Left colon (tissue), 2 donors: ENCODE results near the gene BTBD16. TPM values are rescaled to one million over a fixed set of nuclear protein-coding genes. Genes with fewer than 3 reads are reported as not detected.

Experiments used
- ATAC-seq: fragments of 200-7000 bp; cut with Tn5 transposase; one replicate; pipeline ENCODE4 v1.9.1; 2020; ENCODE audit warnings: mild to moderate bottlenecking, moderate library complexity
- DNase-seq, 2 donors: peaks; one replicate each; pipeline ENCODE4 v3.0.0-alpha.2; 2020
- intact Hi-C, 2 donors: fragments of 100-400 bp; cut with DNase I in 1 of 2; cut with micrococcal nuclease in 1 of 2; formaldehyde crosslinking; loops; one replicate each; pipeline versions ENCODE4 v1.11.2 to v1.14.0; 2022; cut with DNase I, micrococcal nuclease
- total RNA-seq, 2 donors: library from RNA; stranded (reverse); fragmentation: NEBNext Ultra II Directional; extraction: Animal tissue kit (Norgen Biotek cat#: 25700); gene quantifications; one replicate each; pipeline ENCODE4 v1.2.1, GENCODE V29; 2021
- donor health status: DM: no; HTN: no; CAD: no.
- donor health status: DM: yes; HTN: yes; CAD: no.

Gene BTBD16
- total RNA-seq, 2 donors from 2014 or later: 0.14 to 0.15 TPM

GRCh38 chr10:122265896-122266295 is 5.2 kb upstream of the BTBD16 start:
- no peak for DNase-seq
- intact Hi-C loops: no loop called here
- ATAC-seq: no peak

DNA sequence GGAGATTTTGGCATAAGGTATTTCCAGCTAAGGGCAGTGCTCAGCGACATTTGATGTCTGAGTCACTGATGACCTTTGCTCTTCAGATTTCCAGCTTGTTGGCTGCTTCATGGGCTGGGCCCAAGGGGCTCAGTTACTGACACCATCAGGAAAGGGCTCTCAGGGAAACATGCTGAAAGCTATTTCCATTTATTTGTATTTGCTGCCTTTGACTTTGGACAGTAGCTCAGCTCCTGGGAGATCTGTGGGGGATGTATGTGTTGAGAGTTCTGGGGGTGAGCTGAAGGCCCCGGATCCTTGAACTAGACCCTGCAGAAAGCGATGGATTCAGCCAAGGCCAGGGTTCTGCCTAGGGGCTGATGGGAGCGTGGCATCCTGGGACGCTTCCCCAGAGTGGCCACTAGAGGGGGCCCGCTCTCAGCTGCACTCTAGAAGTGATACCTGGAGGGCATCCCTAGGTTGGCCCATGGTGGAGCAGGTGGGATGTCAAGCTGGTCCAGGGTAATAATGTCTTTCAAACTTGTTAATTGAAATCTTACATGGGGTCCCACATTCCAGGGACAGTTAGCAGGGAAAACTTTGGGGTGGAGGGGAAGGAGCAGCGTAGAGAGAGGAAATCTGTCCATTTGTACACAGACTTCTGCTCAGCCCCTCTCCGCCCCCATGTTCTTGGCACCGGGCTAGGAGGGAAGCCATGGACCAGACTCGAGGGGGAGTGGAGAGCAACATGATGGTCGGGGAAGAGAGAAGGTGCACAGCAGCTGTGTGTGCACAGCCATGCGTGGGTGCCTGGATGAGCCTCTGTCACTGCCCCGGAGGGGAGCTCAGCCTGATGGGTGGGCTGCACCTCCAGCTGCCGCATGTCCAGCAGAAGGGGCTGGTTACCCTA is 3.0 kb upstream of the BTBD16 start:
- ATAC-seq: peak; percentile 68
- intact Hi-C loops: no loop called here
- peak in 1 of 2 donors; percentile 44 for DNase-seq

DNA sequence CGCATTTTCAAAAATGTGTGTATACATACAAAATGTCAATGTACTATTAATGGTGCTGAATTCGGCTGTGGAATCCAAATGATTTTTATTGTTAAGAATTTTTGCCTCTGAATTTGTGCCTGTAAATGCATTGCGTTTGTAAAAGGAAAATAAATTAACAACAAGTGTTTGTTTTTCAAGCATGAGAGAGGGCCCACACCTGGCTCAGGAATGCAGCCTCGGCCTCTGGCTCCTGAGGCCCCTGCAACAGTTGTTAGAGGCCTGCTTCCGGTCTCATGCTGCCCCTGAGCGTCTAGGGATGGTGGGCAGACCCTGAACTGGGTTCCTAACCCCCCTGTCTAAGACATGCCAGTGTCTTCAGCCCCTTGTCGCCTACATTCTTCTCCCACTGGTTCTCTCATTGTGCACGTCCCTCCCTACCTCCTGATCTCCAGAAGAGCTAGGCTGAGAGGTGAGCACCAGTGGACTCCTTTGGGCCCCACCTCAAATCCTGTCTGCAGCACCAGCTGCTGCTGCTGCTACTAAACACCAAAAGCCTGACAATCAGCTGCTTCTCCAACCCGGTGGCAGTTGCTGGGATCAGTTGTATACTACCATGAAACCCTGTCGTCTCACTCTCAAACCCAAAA is 1.9 kb upstream of the BTBD16 start:
- ATAC-seq (no peak), DNase-seq (no peak)
- intact Hi-C loops: no loop called here

DNA sequence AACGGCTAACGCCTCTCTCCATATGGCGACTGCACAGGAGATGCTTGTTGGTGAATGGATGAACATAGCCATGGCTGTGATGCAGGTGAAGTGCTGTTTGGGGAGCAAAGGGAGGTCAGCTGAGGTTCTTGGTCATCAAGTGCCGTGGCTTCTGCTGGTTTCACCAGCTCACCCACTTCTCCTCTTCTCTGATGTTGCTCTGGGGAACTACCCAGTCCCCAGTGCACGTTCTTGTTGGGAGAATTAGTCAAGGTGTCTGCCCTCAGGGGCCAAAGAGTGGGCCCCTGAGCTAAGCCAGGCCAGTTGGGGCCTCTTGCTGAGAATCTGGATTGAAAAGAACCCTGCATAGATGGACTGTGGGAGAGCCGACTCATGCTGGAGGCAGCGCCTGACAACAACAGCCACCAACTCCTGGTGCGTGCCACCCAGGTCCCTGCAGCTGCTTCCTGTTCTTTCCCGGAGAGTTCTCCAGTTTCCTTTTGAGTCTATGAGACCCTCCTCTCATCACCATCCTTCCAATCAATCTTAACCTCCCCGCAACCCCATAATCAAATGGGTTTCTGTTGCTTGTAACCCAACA is 3.0 kb downstream of the BTBD16 start:
- intact Hi-C loops: no loop called here
- no peak for DNase-seq
- ATAC-seq: no peak

DNA sequence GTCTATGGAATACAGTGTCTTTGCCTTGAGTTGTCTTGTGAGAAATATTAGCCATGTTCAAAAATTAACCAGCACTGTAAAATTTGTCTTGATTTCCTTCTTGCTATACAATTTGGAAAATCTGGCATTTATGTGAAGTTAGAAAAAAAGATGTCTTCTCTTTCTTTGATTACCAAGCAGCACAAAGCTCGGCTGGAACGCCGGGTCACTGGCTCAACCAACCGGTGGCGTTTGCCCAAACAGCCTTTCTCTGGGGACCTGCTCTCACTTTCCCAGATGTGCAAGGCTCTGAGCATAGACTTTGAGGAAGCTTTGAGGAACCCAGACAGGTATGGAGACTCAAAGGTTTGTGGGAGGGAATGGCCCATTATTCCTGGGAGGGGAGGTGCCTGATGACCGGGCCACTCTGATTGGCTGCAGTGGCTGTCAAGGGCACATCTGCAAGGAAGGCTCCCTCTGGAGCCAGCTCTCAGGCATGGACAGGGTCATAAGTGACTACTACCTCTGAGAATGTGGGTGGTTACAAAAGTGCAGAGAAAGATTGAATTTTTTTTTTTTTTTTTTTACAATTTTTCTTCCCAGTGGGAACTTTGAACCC is 5.6 kb downstream of the BTBD16 start:
- DNase-seq (peak in 1 of 2 donors; percentile 23), ATAC-seq (peak; percentile 65)
- intact Hi-C loops: no loop called here

- DNase-seq: peak in 1 of 2 donors; percentile 5
- intact Hi-C loops: no loop called here
- ATAC-seq: no peak
Measured at GRCh38 chr10:122277526-122278136, 6.5 kb downstream of the BTBD16 start.

GRCh38 chr10:122279725-122280141 is 8.6 kb downstream of the BTBD16 start:
- intact Hi-C loops: no loop called here
- DNase-seq (peak; percentile 19 to 39), ATAC-seq (peak; percentile 46)

DNA sequence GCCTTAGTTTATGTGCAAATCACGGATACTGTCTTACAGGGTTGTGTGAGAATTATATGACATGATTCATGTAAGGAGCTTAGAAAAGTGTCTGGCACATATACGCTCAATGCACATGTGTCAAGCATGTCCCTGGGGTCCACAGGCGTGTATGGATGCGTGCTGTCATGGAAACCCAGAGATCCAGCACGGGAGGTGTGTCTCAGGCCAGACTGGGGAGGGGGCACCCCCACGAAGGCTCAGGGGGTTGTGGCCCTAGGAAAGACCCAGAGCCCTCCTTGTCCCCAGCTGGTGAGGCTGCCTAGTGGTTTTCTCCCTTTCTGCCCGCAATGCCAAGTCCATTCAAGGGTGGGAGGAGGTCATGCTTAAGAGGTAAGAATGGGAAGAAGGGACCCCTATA is 9.1 kb downstream of the BTBD16 start:
- no peak for ATAC-seq
- intact Hi-C loops: no loop called here
- no peak for DNase-seq

DNA sequence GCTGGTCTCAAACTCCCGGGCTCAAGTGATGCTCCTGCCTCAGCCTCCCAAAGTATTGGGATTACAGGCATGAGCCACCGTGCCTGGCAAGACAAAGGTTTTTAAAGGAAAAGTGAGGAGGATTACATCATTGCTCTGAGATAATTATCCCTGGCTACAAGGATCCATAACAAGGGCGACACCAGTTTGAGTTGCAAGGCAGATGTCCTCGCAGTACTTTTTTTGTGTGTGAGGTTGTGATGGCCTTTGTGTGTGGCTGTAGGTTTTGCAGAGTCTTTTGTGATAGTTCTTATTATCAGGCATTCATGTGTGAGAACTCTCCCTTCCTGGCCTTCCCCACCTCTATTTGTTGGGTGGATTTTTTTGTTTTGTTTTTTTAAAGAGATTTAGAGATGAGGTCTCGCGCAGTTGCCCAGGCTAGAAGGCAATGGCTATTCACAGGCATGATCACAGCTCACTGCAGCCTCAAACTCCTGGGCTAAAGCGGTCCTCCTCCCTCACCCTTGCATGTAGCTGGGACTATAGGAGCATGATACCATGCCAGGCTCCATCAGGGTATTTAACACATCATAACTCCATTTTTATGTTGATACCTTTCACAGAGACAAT is 10.0 kb downstream of the BTBD16 start:
- DNase-seq: no peak
- intact Hi-C loops: no loop called here

GRCh38 chr10:122281751-122282150 is 10.7 kb downstream of the BTBD16 start:
- peak; percentile 20 for ATAC-seq
- DNase-seq: no peak
- intact Hi-C loops: no loop called here

More for the DNA sequence above, 10.0 kb downstream of the BTBD16 start:
- no peak for ATAC-seq

DNA sequence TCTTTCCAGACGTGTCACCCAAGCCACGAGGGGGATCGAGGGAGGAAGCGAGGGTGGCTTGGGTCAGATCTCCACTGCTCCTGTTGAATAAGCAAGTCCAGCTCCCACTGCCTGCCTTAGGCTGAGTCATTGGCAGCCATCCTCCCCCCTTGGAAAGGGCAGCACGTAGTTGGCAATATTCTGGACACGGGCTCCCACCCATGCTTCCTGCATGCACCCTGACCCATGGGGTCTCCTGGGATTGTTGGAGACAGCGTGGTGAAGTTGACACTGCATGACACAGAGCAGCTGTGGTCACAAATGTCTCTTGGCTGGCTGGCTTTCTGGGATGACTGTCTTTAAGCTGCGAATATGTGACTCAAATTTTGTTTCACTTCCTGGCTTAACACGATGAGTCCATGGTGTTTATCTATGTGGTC is 11.2 kb downstream of the BTBD16 start:
- no peak for DNase-seq

DNA sequence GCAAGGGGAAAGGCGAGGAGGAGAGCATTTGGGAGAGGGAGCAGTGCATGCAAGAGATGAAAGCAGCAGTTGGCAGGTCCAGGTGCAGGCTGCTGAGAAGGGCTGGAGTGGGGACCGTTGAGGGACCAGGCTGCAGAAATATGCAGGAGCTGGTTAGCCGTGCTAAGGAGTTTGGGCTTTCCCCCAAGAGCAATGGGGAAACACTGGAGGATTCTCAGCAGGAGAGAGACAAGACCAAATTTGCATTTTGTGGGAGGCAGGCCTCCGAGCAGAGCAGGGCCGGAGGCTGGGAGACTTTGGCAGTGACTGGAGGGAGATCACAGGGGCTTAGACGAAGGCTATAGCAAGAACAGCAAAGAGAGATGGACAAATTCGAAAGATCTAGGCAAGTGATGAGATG is 11.8 kb downstream of the BTBD16 start:
- DNase-seq (no peak), ATAC-seq (no peak)
- intact Hi-C loops: no loop called here

More for the DNA sequence above, 11.2 kb downstream of the BTBD16 start:
- ATAC-seq: no peak
- intact Hi-C loops: no loop called here

GRCh38 chr10:122285506-122286444 is 14.7 kb downstream of the BTBD16 start:
- DNase-seq (peak in 1 of 2 donors; percentile 5), ATAC-seq (no peak)
- intact Hi-C loops: no loop called here

DNA sequence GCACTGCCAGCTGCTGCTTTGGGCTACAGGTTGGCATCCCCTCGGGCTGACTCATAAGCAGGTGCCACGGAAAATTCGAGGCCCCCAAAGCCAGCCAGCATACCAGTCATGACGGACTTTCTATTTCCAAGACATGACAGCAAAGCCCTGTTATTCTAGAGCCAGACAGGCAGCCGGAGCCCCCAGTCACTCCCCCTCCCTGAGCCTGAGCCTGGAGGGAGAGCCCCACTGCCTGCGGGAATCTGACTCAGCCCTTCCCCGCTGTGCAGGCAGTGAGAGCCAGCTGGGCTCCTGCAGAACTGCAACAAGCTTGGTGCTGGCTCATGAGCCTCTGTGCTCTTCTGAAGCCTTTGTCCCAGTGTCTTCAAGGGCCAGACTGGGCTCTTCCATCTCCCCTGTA is 15.8 kb downstream of the BTBD16 start:
- intact Hi-C loops: no loop called here
- ATAC-seq: no peak
- DNase-seq: peak in 1 of 2 donors; percentile 22

GRCh38 chr10:122287570-122287969 is 16.5 kb downstream of the BTBD16 start:
- ATAC-seq: no peak
- peak in 1 of 2 donors; percentile 17 for DNase-seq
- intact Hi-C loops: no loop called here

- ATAC-seq: no peak
- intact Hi-C loops: no loop called here
- no peak for DNase-seq
Measured at GRCh38 chr10:122288262-122288661, 17.2 kb downstream of the BTBD16 start.

- ATAC-seq: no peak
- no peak for DNase-seq
- intact Hi-C loops: no loop called here
Measured at GRCh38 chr10:122288917-122289316, 17.8 kb downstream of the BTBD16 start.
